ENCODE results near the gene CRTAP. TPM values are rescaled to one million over a fixed set of nuclear protein-coding genes. Genes with fewer than 3 reads are reported as not detected.
"Not testable (repeated sequence)": the region's sequence is repeated elsewhere in the genome, so short reads cannot be mapped to it uniquely, and the experiment has no call there.

Gene CRTAP
- total RNA-seq, 2 donors from 2014 or later: 182 to 229 TPM

- H3K27me3 ChIP-seq (replicated peaks; ENCODE audit: insufficient read depth): no peaks in the 10 kb centered on the region
- TF ChIP-seq CTCF (IDR thresholded peaks at IDR 0.05) (no peak), POLR2AphosphoS5 (IDR thresholded peaks at IDR 0.05) (no peak), POLR2A (IDR thresholded peaks at IDR 0.05) (no peak)
- no peaks in the 10 kb centered on the region for H3K4me1 ChIP-seq (replicated peaks)
- no peaks in the 10 kb centered on the region for H3K9me3 ChIP-seq
- H3K36me3 ChIP-seq: no peaks in the 10 kb centered on the region
- DNase-seq (ENCODE audit: low spot score): no peak
- intact Hi-C loops (cut with DNase I): loop anchor here (5.0 kb wide), 1 partner anchor 125 kb away; no protein-coding TSS in a partner anchor
- H3K27ac ChIP-seq: no peak overlapping the region
- 60% methylated on average over 1 of the region's 1 CpG for WGBS
- H3K4me3 ChIP-seq: no peak overlapping the region
Observed at GRCh38 chr3:33071946-33072345, 41.9 kb upstream of the CRTAP start.

GRCh38 chr3:33074217-33075067, 39.4 kb upstream of the CRTAP start:
- 65% methylated on average over 13 of the region's 13 CpGs for WGBS

GRCh38 chr3:33075995-33076394, 37.8 kb upstream of the CRTAP start:
- no peaks in the 10 kb centered on the region for H3K36me3 ChIP-seq
- no peak overlapping the region for H3K4me3 ChIP-seq
- no peaks in the 10 kb centered on the region for H3K4me1 ChIP-seq (replicated peaks)
- intact Hi-C loops (cut with DNase I): no loop called here
- H3K9me3 ChIP-seq: no peaks in the 10 kb centered on the region
- no peaks in the 10 kb centered on the region for H3K27me3 ChIP-seq (replicated peaks; ENCODE audit: insufficient read depth)
- 88% methylated on average over 6 of the region's 6 CpGs for WGBS
- TF ChIP-seq POLR2A (IDR thresholded peaks at IDR 0.05): no peak
- TF ChIP-seq CTCF (IDR thresholded peaks at IDR 0.05): no peak
- DNase-seq (ENCODE audit: low spot score): no peak
- no peak overlapping the region for H3K27ac ChIP-seq

More at GRCh38 chr3:33074217-33075067, 39.4 kb upstream of the CRTAP start:
- no peaks in the 10 kb centered on the region for H3K9me3 ChIP-seq
- DNase-seq (ENCODE audit: low spot score): peak; percentile 43
- intact Hi-C loops (cut with DNase I): loop anchor here (5.0 kb wide), 1 partner anchor 127 kb away; no protein-coding TSS in a partner anchor
- no peak overlapping the region for H3K4me3 ChIP-seq
- no peaks in the 10 kb centered on the region for H3K27me3 ChIP-seq (replicated peaks; ENCODE audit: insufficient read depth)
- H3K27ac ChIP-seq: no peak overlapping the region
- no peaks in the 10 kb centered on the region for H3K36me3 ChIP-seq
- H3K4me1 ChIP-seq (replicated peaks): no peaks in the 10 kb centered on the region
- peak; percentile 42 to 87 (median 70) for TF ChIP-seq CTCF (IDR thresholded peaks at IDR 0.05)
- TF ChIP-seq POLR2AphosphoS5 (IDR thresholded peaks at IDR 0.05): no peak

- Histone ChIP-seq H3K27ac (no peak overlapping the region), H3K27me3 (replicated peaks; ENCODE audit: insufficient read depth) (no peaks in the 10 kb centered on the region), H3K4me1 (replicated peaks) (no peaks in the 10 kb centered on the region), H3K9me3 (no peaks in the 10 kb centered on the region), H3K36me3 (no peaks in the 10 kb centered on the region), H3K4me3 (no peak overlapping the region)
- 97% methylated on average over 8 of the region's 8 CpGs for WGBS
- TF ChIP-seq CTCF (IDR thresholded peaks at IDR 0.05) (no peak), POLR2A (IDR thresholded peaks at IDR 0.05) (no peak), POLR2AphosphoS5 (IDR thresholded peaks at IDR 0.05) (no peak)
- intact Hi-C loops (cut with DNase I): no loop called here
- DNase-seq (ENCODE audit: low spot score): no peak
Observed at GRCh38 chr3:33076952-33077351, 36.9 kb upstream of the CRTAP start.

GRCh38 chr3:33077976-33078375, 35.8 kb upstream of the CRTAP start:
- intact Hi-C loops (cut with DNase I): no loop called here
- no peaks in the 10 kb centered on the region for H3K27me3 ChIP-seq (replicated peaks; ENCODE audit: insufficient read depth)
- H3K36me3 ChIP-seq: no peaks in the 10 kb centered on the region
- no peaks in the 10 kb centered on the region for H3K4me1 ChIP-seq (replicated peaks)
- H3K27ac ChIP-seq: no peak overlapping the region
- DNase-seq (ENCODE audit: low spot score): no peak
- no peaks in the 10 kb centered on the region for H3K9me3 ChIP-seq
- 95% methylated on average over 2 of the region's 2 CpGs for WGBS
- no peak for TF ChIP-seq POLR2A (IDR thresholded peaks at IDR 0.05)
- TF ChIP-seq CTCF (IDR thresholded peaks at IDR 0.05): no peak
- no peak for TF ChIP-seq POLR2AphosphoS5 (IDR thresholded peaks at IDR 0.05)
- no peak overlapping the region for H3K4me3 ChIP-seq

- H3K4me3 ChIP-seq; H3K27me3 ChIP-seq (replicated peaks; ENCODE audit: insufficient read depth); H3K9me3 ChIP-seq; H3K36me3 ChIP-seq; H3K27ac ChIP-seq; H3K4me1 ChIP-seq (replicated peaks); DNase-seq (ENCODE audit: low spot score); intact Hi-C loops (cut with DNase I): not testable (repeated sequence)
- WGBS: 96% methylated on average over 6 of the region's 6 CpGs
Observed at GRCh38 chr3:33079813-33080212, 34.0 kb upstream of the CRTAP start.
